ENCODE data around the gene EFHC1.

The EFHC1 gene

GRCh38 chr6:52558266-52559000, 138.3 kb downstream of the EFHC1 start:
- Histone ChIP-seq H3K4me1 (ENCODE audit: control insufficient read depth in 1 of 2, insufficient read depth in 1 of 2, low read depth in 1 of 2, low read length in 1 of 2) (no peaks in the 10 kb centered on the region), H3K36me3 (no peaks in the 10 kb centered on the region), H3K27me3 (no peaks in the 10 kb centered on the region), H3K27ac (no peak overlapping the region), H3K4me3 (ENCODE audit: low read depth in 1 of 2, low read length in 1 of 2) (no peak overlapping the region), H3K9me3 (no peaks in the 10 kb centered on the region)
- no peak for TF ChIP-seq CTCF (IDR thresholded peaks at IDR 0.05)

- Histone ChIP-seq H3K36me3 (no peaks in the 10 kb centered on the region), H3K27me3 (no peaks in the 10 kb centered on the region), H3K4me3 (ENCODE audit: low read depth in 1 of 2, low read length in 1 of 2) (no peak overlapping the region), H3K9me3 (no peaks in the 10 kb centered on the region), H3K27ac (no peak overlapping the region), H3K4me1 (ENCODE audit: control insufficient read depth in 1 of 2, insufficient read depth in 1 of 2, low read depth in 1 of 2, low read length in 1 of 2) (no peaks in the 10 kb centered on the region)
- TF ChIP-seq CTCF (IDR thresholded peaks at IDR 0.05): no peak
Observed at GRCh38 chr6:52560462-52560861, 140.3 kb downstream of the EFHC1 start.

- no peaks in the 10 kb centered on the region for H3K27me3 ChIP-seq
- H3K9me3 ChIP-seq: no peaks in the 10 kb centered on the region
- no peaks in the 10 kb centered on the region for H3K36me3 ChIP-seq
- no peak overlapping the region for H3K4me3 ChIP-seq (ENCODE audit: low read depth in 1 of 2, low read length in 1 of 2)
- no peaks in the 10 kb centered on the region for H3K4me1 ChIP-seq (ENCODE audit: control insufficient read depth in 1 of 2, insufficient read depth in 1 of 2, low read depth in 1 of 2, low read length in 1 of 2)
- H3K27ac ChIP-seq: no peak overlapping the region
- TF ChIP-seq CTCF (IDR thresholded peaks at IDR 0.05): no peak
Observed at GRCh38 chr6:52562911-52563310, 142.8 kb downstream of the EFHC1 start.

- Histone ChIP-seq H3K9me3 (no peaks in the 10 kb centered on the region), H3K4me1 (ENCODE audit: control insufficient read depth in 1 of 2, insufficient read depth in 1 of 2, low read depth in 1 of 2, low read length in 1 of 2) (no peaks in the 10 kb centered on the region), H3K27ac (no peak overlapping the region), H3K4me3 (ENCODE audit: low read depth in 1 of 2, low read length in 1 of 2) (no peak overlapping the region), H3K27me3 (no peaks in the 10 kb centered on the region), H3K36me3 (no peaks in the 10 kb centered on the region)
- no peak for TF ChIP-seq CTCF (IDR thresholded peaks at IDR 0.05)
Observed at GRCh38 chr6:52564856-52565255, 144.7 kb downstream of the EFHC1 start.

- Histone ChIP-seq H3K4me1 (ENCODE audit: control insufficient read depth in 1 of 2, insufficient read depth in 1 of 2, low read depth in 1 of 2, low read length in 1 of 2) (no peaks in the 10 kb centered on the region), H3K4me3 (ENCODE audit: low read depth in 1 of 2, low read length in 1 of 2) (no peak overlapping the region), H3K9me3 (no peaks in the 10 kb centered on the region), H3K27ac (no peak overlapping the region), H3K27me3 (no peaks in the 10 kb centered on the region), H3K36me3 (no peaks in the 10 kb centered on the region)
- TF ChIP-seq CTCF (IDR thresholded peaks at IDR 0.05): no peak
Observed at GRCh38 chr6:52566201-52566600, 146.1 kb downstream of the EFHC1 start.
